Neural crest cell (in vitro differentiated cells): ENCODE data around the gene SPAG7. TPM values are rescaled to one million over a fixed set of nuclear protein-coding genes. Genes with fewer than 3 reads are reported as not detected.

Experiments
- DNase-seq: peaks from one replicate; pipeline ENCODE4 v3.0.0; 2021; ENCODE audit warnings: low read depth, mixed read lengths, low spot score
- H3K27ac Mint-ChIP-seq: one replicate; pipeline ENCODE4 v1.8.0; 2021; ENCODE audit warnings: mild to moderate bottlenecking, mixed read lengths; ENCODE audit not compliant: unreplicated experiment
- H3K27me3 Mint-ChIP-seq: 2 replicates; pipeline ENCODE4 v1.8.0; 2021; ENCODE audit warnings: low read depth, mild to moderate bottlenecking, mixed read lengths
- H3K36me3 Mint-ChIP-seq: 2 replicates; pipeline ENCODE4 v1.8.0; 2021; ENCODE audit warnings: low read depth, mild to moderate bottlenecking, mixed read lengths
- H3K4me1 Mint-ChIP-seq: 2 replicates; pipeline ENCODE4 v1.8.0; 2021; ENCODE audit warnings: mixed read lengths
- H3K4me3 Mint-ChIP-seq: one replicate; pipeline ENCODE4 v1.8.0; 2021; ENCODE audit warnings: mild to moderate bottlenecking, mixed read lengths
- H3K9me3 Mint-ChIP-seq: 2 replicates; pipeline ENCODE4 v1.8.0; 2021; ENCODE audit warnings: mixed read lengths
- total RNA-seq: library from RNA; stranded (reverse); gene quantifications from 2 replicates; pipeline ENCODE4 v1.2.1, GENCODE V29; 2021
- TF ChIP-seq, protein P1 (sequence below): fragments of 200-600 bp; sonication (generic); conservative IDR thresholded peaks from 2 replicates; pipeline ENCODE4 v1.5.0; 2021; ENCODE audit warnings: antibody characterized with exemption, mild to moderate bottlenecking

The SPAG7 gene
- total RNA-seq, 1 donor from 2014 or later, result 78.9 TPM

DNA sequence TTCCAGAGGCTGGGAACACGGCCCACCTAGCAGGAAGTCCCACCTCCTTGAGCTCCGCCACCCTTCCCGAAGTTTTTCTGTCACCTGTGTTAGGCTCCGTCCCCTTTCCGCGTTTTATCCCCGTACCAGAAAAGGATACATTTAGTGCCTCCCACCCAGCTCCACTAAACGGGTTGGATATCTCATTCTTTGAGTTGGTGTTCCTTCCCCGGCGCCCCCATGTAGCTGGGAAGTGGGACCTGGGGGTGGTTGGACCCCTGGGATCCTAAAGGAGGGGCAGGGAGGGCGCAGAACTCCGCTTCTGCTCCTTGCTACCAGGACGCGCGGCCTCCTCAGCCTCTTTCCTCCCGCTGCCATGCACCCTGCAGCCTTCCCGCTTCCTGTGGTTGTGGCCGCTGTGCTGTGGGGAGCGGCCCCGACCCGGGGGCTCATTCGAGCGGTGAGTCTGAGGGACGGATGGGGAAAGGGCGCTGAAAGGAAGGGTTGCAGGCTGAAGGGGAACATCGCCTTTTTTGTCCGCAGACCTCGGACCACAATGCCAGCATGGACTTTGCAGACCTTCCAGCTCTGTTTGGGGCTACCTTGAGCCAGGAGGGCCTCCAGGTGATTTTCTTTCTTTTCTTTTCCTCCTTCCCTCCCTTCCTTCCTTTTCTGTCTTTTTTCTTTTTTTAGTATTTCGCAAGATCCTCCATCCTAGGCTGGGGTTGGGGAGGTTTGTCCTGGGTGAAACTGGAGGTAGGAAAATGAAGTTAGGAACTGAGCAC is 26.9 kb downstream of the SPAG7 start:
- peaks cover 54% of the 10 kb centered on the region for H3K4me1 Mint-ChIP-seq
- H3K36me3 Mint-ChIP-seq, result peaks cover 21% of the 10 kb centered on the region
- peak overlapping the region; percentile 96 for H3K4me3 Mint-ChIP-seq
- H3K27me3 Mint-ChIP-seq, result peaks cover 11% of the 10 kb centered on the region
- no peak for DNase-seq
- H3K27ac Mint-ChIP-seq, result peak overlapping the region; percentile 99
- TF ChIP-seq, protein P1, sequence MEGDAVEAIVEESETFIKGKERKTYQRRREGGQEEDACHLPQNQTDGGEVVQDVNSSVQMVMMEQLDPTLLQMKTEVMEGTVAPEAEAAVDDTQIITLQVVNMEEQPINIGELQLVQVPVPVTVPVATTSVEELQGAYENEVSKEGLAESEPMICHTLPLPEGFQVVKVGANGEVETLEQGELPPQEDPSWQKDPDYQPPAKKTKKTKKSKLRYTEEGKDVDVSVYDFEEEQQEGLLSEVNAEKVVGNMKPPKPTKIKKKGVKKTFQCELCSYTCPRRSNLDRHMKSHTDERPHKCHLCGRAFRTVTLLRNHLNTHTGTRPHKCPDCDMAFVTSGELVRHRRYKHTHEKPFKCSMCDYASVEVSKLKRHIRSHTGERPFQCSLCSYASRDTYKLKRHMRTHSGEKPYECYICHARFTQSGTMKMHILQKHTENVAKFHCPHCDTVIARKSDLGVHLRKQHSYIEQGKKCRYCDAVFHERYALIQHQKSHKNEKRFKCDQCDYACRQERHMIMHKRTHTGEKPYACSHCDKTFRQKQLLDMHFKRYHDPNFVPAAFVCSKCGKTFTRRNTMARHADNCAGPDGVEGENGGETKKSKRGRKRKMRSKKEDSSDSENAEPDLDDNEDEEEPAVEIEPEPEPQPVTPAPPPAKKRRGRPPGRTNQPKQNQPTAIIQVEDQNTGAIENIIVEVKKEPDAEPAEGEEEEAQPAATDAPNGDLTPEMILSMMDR, result no peak
- H3K9me3 Mint-ChIP-seq, result no peaks in the 10 kb centered on the region

DNA sequence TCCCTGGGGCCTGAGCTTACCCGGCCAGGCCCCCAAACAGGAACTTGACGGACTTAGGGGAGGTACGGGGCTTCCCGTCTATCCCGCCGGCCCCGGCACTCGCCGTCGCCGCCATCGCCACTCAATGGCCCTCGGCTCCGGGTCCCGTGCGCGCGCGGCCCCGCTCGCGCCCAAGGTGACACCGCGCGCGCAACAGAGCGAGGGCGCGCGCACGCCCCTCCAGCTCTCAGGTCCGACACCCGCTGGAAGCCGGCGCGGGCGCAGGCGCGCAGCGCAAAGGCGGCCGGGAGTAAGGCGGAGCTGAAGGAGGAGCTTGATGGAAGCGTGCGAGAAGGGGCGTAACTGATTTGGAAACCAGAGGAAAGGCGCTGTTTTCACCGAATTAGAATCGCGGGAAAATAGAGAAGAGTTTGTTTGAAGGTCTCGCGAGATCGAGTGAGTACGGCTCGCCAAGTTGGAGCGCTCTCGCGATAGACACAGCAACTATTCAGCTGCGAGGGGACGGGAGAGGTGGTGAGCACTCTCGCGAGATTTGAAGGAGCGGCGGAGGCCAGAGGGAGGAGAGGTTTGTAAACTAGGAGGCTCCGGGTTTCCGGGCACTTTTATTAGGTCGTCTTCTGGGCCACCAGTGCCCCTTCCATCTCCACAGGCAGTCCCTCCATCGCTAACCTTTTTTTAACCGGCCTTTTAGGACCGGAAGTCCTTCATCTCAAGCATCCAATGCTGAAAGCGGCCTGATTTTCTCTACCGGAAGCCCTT is 27.6 kb downstream of the SPAG7 start, which contains the start of the genes RNF167 and SLC25A11:
RNF167 (plus strand) TSS at position 473 of the 759 bp plus-strand sequence. CDS start 642 bp downstream, outside the sequence.
SLC25A11 (minus strand) TSS at position 251 of the 759 bp plus-strand sequence; CDS start at position 115, 136 bp downstream.
- DNase-seq, result peak; percentile 91
- H3K36me3 Mint-ChIP-seq, result peaks cover 13% of the 10 kb centered on the region
- TF ChIP-seq, protein P1, result no peak
- H3K4me3 Mint-ChIP-seq, result peak within 1 kb of the TSS; percentile 96
- H3K9me3 Mint-ChIP-seq, result no peaks in the 10 kb centered on the region
- peaks cover 46% of the 10 kb centered on the region for H3K4me1 Mint-ChIP-seq
- peak within 1 kb of the TSS; percentile 99 for H3K27ac Mint-ChIP-seq
- H3K27me3 Mint-ChIP-seq, result peaks cover 6% of the 10 kb centered on the region

DNA sequence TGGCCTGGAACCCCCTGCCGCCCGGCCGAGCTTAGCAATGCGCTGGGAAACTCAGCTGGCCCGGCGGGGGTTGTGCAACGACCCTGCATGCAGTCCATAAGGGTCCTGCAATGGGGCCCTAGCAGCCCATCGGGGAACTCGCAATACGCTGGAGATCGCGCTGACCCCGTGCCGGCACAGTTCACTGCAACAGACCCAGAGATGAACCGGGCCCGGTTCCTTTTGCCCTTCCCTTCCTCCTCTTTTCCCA is 28.1 kb downstream of the SPAG7 start:
- H3K4me1 Mint-ChIP-seq, result peaks cover 48% of the 10 kb centered on the region
- H3K27me3 Mint-ChIP-seq, result peaks cover 6% of the 10 kb centered on the region
- no peaks in the 10 kb centered on the region for H3K9me3 Mint-ChIP-seq
- peak; percentile 30 for DNase-seq
- TF ChIP-seq, protein P1, result no peak
- peak overlapping the region; percentile 96 for H3K27ac Mint-ChIP-seq
- peak overlapping the region; percentile 96 for H3K4me3 Mint-ChIP-seq
- peaks cover 12% of the 10 kb centered on the region for H3K36me3 Mint-ChIP-seq

- no peak for DNase-seq
- Mint-ChIP-seq H3K4me3 (peak overlapping the region; percentile 96), H3K4me1 (peaks cover 51% of the 10 kb centered on the region), H3K27me3 (peaks cover 6% of the 10 kb centered on the region), H3K9me3 (no peaks in the 10 kb centered on the region), H3K36me3 (peaks cover 10% of the 10 kb centered on the region), H3K27ac (peak overlapping the region; percentile 96)
- TF ChIP-seq, protein P1, result no peak
These were observed 28.7 kb downstream of the SPAG7 start for GRCh38 chr17:4938688-4939545.

- Mint-ChIP-seq H3K36me3 (peaks cover 10% of the 10 kb centered on the region), H3K9me3 (no peaks in the 10 kb centered on the region), H3K4me1 (peaks cover 47% of the 10 kb centered on the region), H3K4me3 (peak overlapping the region; percentile 96), H3K27ac (peak overlapping the region; percentile 12), H3K27me3 (peaks cover 6% of the 10 kb centered on the region)
- TF ChIP-seq, protein P1, result no peak
- DNase-seq, result no peak
These were observed 29.5 kb downstream of the SPAG7 start for GRCh38 chr17:4938069-4938491.
